Fibroblast of pulmonary artery (primary cell): ENCODE data around the gene ZC2HC1B.
"Not testable (repeated sequence)": the region's sequence is repeated elsewhere in the genome, so short reads cannot be mapped to it uniquely, and the experiment has no call there.

ENCODE experiments used
- DNase-seq: peaks from one replicate; pipeline ENCODE4 v3.0.0-alpha.2; 2010; ENCODE audit warnings: low read depth
- H3K4me3 ChIP-seq: replicated peaks from 2 replicates; pipeline ENCODE4 v1.5.1; 2011; ENCODE audit warnings: low read depth, mild to moderate bottlenecking, control low read depth, low read length, moderate library complexity
- CTCF ChIP-seq: IDR thresholded peaks from 2 replicates; pipeline ENCODE4 v1.5.1; 2011; ENCODE audit warnings: mild to moderate bottlenecking, control low read depth, low read length, inconsistent platforms; ENCODE audit errors: missing control alignments

Gene ZC2HC1B

DNA sequence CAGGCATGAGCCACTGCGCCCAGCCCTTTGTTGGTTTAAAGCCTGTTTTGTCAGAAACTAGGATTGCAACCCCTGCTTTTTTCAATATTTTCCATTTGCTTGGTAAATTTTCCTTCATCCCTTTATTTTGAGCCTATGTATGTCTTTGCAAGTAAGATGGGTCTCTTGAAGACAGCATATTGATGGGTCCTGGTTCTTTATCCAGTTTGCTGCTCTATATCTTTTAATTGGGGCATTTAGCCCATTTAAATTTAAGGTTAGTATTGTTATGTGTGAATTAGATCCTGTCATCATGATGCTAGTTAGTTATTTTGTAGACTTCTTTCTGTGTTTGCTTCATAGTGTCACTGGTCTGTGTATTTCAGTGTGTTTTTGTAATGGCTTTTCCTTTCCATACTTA is 46.8 kb downstream of the ZC2HC1B start:
- DNase-seq = no peak
- TF ChIP-seq CTCF = no peak
- H3K4me3 ChIP-seq = no peak overlapping the region

- no peak for TF ChIP-seq CTCF
- H3K4me3 ChIP-seq = no peak overlapping the region
- no peak for DNase-seq
Measured at GRCh38 chr6:143912671-143913070, 48.4 kb downstream of the ZC2HC1B start.

GRCh38 chr6:143917026-143917425 is 52.8 kb downstream of the ZC2HC1B start:
- not testable (repeated sequence) for DNase-seq, H3K4me3 ChIP-seq

DNA sequence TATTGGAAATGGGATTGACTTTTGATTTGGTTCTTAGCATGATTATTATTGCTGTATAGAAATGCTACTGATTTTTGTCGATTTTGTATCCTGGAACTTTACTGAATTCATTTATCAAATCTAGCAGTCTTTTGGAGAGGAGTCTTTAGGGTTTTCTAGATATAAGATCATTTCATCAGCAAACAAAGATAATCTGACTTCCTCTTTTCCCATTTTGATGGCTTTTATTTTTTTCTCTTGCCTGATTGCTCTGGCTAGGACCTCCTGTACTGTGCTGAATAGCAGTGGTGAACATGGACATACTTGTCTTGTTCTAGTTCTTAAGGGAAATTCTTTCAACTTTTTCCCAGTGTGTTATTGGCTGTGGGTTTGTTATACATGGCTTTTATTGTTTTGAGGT is 64.6 kb downstream of the ZC2HC1B start:
- DNase-seq = no peak
- TF ChIP-seq CTCF = no peak
- no peak overlapping the region for H3K4me3 ChIP-seq

DNA sequence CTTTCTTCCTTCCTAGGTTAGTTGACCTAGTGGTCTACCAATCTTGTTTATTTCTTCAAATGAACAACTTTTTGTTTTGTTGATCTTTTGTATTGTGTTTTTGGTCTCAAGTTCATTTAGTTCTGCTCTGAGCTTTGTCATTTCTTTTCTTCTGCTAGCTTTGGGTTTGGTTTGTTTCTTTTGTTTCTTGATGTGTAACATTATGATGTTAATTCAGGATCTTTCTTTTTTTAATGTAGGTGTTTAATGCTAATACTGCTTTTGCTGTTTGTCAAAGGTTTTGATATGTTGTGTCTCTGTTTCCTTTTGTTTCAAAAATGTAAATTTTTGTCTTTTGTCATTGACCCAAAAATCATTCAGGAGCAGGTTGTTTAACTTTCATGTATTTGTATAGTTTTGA is 65.7 kb downstream of the ZC2HC1B start:
- no peak for DNase-seq
- TF ChIP-seq CTCF = no peak
- no peak overlapping the region for H3K4me3 ChIP-seq

GRCh38 chr6:143934331-143934730 is 70.1 kb downstream of the ZC2HC1B start:
- no peak for DNase-seq

DNA sequence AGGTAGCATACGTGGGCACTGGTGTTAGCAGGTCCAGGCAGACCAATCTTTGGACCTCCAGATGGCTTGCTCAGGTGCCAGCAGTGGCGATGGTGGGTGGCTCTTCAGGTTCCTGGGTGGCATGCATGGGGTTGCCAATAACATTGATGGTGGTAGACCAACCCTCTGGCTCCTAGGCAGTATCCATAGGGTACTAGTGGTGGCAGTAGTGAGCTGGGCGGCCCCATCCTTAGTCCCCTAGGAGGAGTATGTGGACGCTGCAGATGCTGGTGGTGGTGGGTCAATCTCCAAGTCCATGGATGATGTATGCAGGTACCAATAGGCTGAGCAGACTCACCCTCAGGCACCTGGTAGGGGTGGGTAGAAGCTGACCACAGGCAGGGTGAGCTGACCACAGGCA is 70.6 kb downstream of the ZC2HC1B start:
- TF ChIP-seq CTCF = no peak
- DNase-seq = no peak
- H3K4me3 ChIP-seq = no peak overlapping the region

More at GRCh38 chr6:143934331-143934730, 70.1 kb downstream of the ZC2HC1B start:
- no peak for TF ChIP-seq CTCF
- no peak overlapping the region for H3K4me3 ChIP-seq

GRCh38 chr6:143936347-143936746 is 72.1 kb downstream of the ZC2HC1B start:
- H3K4me3 ChIP-seq = no peak overlapping the region
- no peak for TF ChIP-seq CTCF
- DNase-seq = no peak
